ENCODE data around the gene CDC42EP5. TPM values are rescaled to one million over a fixed set of nuclear protein-coding genes. Genes with fewer than 3 reads are reported as not detected.

Gene CDC42EP5
- total and polyA plus RNA-seq, 10 of the 15 experiments (the other 5 are each of a cell fraction or from before 2014, with no cell fraction given) = 0.42 to 1.8 (median 1.4) TPM; not detected in 6

DNA sequence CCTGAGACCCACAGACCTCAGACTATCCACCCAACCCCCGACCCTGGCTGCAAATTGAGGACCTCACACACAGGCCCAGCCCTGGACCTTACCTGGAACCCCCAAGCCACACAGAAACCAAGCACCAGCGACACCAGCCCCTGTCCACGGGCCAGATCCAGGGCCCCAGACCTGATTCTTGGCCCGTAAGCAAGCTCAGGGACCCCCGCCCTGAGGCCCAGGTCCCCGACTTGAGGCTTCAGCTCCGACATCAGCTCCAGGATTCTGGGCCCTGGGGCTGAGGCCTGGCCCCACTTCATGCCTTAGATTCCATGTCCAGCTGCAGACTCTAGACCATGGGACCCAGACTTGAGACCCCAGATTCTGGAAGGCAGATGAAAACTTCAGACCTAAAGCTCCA is 51.6 kb downstream of the CDC42EP5 start:
- Histone ChIP-seq H3K4me1 (ENCODE audit: control insufficient read depth, insufficient read depth, low read length) (peaks cover 8% of the 10 kb centered on the region), H3K27ac (ENCODE audit: control insufficient read depth, insufficient read depth) (no peak overlapping the region), H3K9ac (ENCODE audit: control insufficient read depth, insufficient read depth, low read length) (no peak overlapping the region), H3K4me2 (ENCODE audit: control insufficient read depth, insufficient read depth) (no peak overlapping the region), H4K20me1 (ENCODE audit: control insufficient read depth, insufficient read depth) (no peaks in the 10 kb centered on the region), H3K4me3 (no peak overlapping the region), H3K36me3 (ENCODE audit: control insufficient read depth in 2 of 2, insufficient read depth in 2 of 2, low read length in 1 of 2) (no peaks in the 10 kb centered on the region), H2AFZ (ENCODE audit: control insufficient read depth, low read depth, low read length) (no peak overlapping the region), H3K27me3 (replicated peaks in 1 of 2; ENCODE audit: control insufficient read depth in 2 of 2, insufficient read depth in 2 of 2, low read length in 1 of 2) (no peaks in the 10 kb centered on the region; a peak in 2 of 4 replicates), H3K9me3 (replicated peaks; ENCODE audit: control insufficient read depth, insufficient read depth, low read length) (no peaks in the 10 kb centered on the region), H3K79me2 (ENCODE audit: control insufficient read depth, insufficient read depth, low read length) (no peaks in the 10 kb centered on the region)
- TF ChIP-seq EED (IDR thresholded peaks at IDR 0.05; ENCODE audit: low read depth) (no peak), RB1 (IDR thresholded peaks at IDR 0.05; ENCODE audit: borderline replicate concordance) (no peak), ZNF274 (IDR thresholded peaks at IDR 0.05; ENCODE audit: insufficient read depth, insufficient read length) (no peak), SMAD1 (IDR thresholded peaks at IDR 0.05; ENCODE audit: low read depth, partially characterized antibody) (no peak), NFYB (IDR thresholded peaks at IDR 0.05; ENCODE audit: insufficient read depth, low read depth, low read length) (no peak)
- TF ChIP-seq, protein P1, sequence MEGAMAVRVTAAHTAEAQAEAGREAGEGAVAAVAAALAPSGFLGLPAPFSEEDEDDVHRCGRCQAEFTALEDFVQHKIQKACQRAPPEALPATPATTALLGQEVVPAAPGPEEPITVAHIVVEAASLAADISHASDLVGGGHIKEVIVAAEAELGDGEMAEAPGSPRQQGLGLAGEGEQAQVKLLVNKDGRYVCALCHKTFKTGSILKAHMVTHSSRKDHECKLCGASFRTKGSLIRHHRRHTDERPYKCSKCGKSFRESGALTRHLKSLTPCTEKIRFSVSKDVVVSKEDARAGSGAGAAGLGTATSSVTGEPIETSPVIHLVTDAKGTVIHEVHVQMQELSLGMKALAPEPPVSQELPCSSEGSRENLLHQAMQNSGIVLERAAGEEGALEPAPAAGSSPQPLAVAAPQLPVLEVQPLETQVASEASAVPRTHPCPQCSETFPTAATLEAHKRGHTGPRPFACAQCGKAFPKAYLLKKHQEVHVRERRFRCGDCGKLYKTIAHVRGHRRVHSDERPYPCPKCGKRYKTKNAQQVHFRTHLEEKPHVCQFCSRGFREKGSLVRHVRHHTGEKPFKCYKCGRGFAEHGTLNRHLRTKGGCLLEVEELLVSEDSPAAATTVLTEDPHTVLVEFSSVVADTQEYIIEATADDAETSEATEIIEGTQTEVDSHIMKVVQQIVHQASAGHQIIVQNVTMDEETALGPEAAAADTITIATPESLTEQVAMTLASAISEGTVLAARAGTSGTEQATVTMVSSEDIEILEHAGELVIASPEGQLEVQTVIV (IDR thresholded peaks at IDR 0.05; ENCODE audit: borderline replicate concordance, partially characterized antibody) = no peak
- TF ChIP-seq, protein P2, sequence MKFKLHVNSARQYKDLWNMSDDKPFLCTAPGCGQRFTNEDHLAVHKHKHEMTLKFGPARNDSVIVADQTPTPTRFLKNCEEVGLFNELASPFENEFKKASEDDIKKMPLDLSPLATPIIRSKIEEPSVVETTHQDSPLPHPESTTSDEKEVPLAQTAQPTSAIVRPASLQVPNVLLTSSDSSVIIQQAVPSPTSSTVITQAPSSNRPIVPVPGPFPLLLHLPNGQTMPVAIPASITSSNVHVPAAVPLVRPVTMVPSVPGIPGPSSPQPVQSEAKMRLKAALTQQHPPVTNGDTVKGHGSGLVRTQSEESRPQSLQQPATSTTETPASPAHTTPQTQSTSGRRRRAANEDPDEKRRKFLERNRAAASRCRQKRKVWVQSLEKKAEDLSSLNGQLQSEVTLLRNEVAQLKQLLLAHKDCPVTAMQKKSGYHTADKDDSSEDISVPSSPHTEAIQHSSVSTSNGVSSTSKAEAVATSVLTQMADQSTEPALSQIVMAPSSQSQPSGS (IDR thresholded peaks at IDR 0.05; ENCODE audit: low read length) = no peak
- CTCF ChIA-PET = no interaction called here
- 15% methylated on average over 7 of the region's 7 CpGs for WGBS (ENCODE audit: insufficient coverage, insufficient replicate concordance, low lambda C conversion rate, missing lambda C conversion rate)
- no peak for ATAC-seq
- DNase-seq (ENCODE audit: low read depth, low spot score) = no peak
- RAD21 ChIA-PET (ENCODE audit: unreplicated experiment) = no interaction called here
- in situ Hi-C loops (cut with MboI) (no loop called here), intact Hi-C loops (cut with micrococcal nuclease; ENCODE audit: unreplicated experiment) (no loop called here)
- no peak for FAIRE-seq
- SMC1A ChIA-PET (ENCODE audit: uncharacterized antibody, unreplicated experiment) = no interaction called here
- BruUV-seq (replicated peaks) = no TSS peak
- POLR2A ChIA-PET = no interaction called here

Data from GM12878 (cell line).